HepG2 (cell line): Measurements from ENCODE around the gene FIBCD1. TPM values are rescaled to one million over a fixed set of nuclear protein-coding genes. Genes with fewer than 3 reads are reported as not detected.

Experiments used
- BORCS8-MEF2B ChIP-seq: sonication (generic); formaldehyde crosslinking; IDR thresholded peaks from 2 replicates; pipeline ENCODE4 v1.8.0; 2022; ENCODE audit warnings: mild to moderate bottlenecking, missing genetic modification reagents
- CEBPB ChIP-seq: IDR thresholded peaks from 2 replicates; pipeline ENCODE4 v1.6.1; 2011; ENCODE audit warnings: low read depth, low read length, improper control_type of control experiment, borderline replicate concordance
- HDAC2 ChIP-seq: sonication (generic); formaldehyde crosslinking; IDR thresholded peaks from 2 replicates; pipeline ENCODE4 v1.4.0; 2020; ENCODE audit warnings: missing genetic modification reagents
- MED13 ChIP-seq: sonication (generic); formaldehyde crosslinking; IDR thresholded peaks from 2 replicates; pipeline ENCODE4 v1.5.0; 2020; ENCODE audit warnings: missing genetic modification reagents
- PATZ1 ChIP-seq: sonication (generic); formaldehyde crosslinking; IDR thresholded peaks from 2 replicates; pipeline ENCODE4 v1.4.0; 2020; ENCODE audit warnings: missing genetic modification reagents
- PAXIP1 ChIP-seq: sonication (generic); formaldehyde crosslinking; conservative IDR thresholded peaks from 2 replicates; pipeline ENCODE4 v1.4.0; 2020; ENCODE audit warnings: mild to moderate bottlenecking, missing genetic modification reagents, moderate library complexity
- SAP130 ChIP-seq: IDR thresholded peaks from 2 replicates; pipeline ENCODE4 v1.6.1; 2016; ENCODE audit warnings: low read depth
- USF2 ChIP-seq, 2 experiments: sonication (generic) in 1 of 2; formaldehyde crosslinking in 1 of 2; IDR thresholded peaks; 2 replicates each; pipeline versions ENCODE4 v1.5.1 to v1.6.1; 2011 to 2020; ENCODE audit warnings: borderline replicate concordance in 1 of 2, low read depth in 1 of 2, low read length in 1 of 2, mild to moderate bottlenecking in 1 of 2, missing genetic modification reagents in 1 of 2, moderate library complexity in 1 of 2
- ZNF431 ChIP-seq: sonication (generic); formaldehyde crosslinking; IDR thresholded peaks from 2 replicates; pipeline ENCODE4 v1.9.0; 2022; ENCODE audit warnings: missing genetic modification reagents, low read depth, mild to moderate bottlenecking, borderline replicate concordance
- ZNF687 ChIP-seq: sonication (generic); formaldehyde crosslinking; IDR thresholded peaks from 2 replicates; pipeline ENCODE4 v1.5.1; 2020; ENCODE audit warnings: mild to moderate bottlenecking, missing genetic modification reagents, moderate library complexity
- ZNF800 ChIP-seq: sonication (generic); formaldehyde crosslinking; IDR thresholded peaks from 2 replicates; pipeline ENCODE4 v1.4.0; 2020; ENCODE audit warnings: missing genetic modification reagents
- ZNF883 ChIP-seq: sonication (generic); formaldehyde crosslinking; IDR thresholded peaks from 2 replicates; pipeline ENCODE4 v1.5.1; 2020; ENCODE audit warnings: mild to moderate bottlenecking, missing genetic modification reagents; ENCODE audit errors: not compliant biosample characterization
- polyA plus RNA-seq, 8 experiments: library from polyadenylated mRNA; depleted of rRNA in 3 of 8; stranded (reverse) in 7 of 8; unstranded in 1 of 8; fragments of >200 nt; fragmentation: Illumina TruSeq in 4 of 8; extraction: Trizol in 4 of 8; gene quantifications; 2 replicates each; pipeline versions ENCODE4 v1.2.1 to v1.2.3, GENCODE V29; 2011 to 2016; ENCODE audit warnings: low read depth in 4 of 8, missing spikeins in 1 of 8, mixed read lengths in 1 of 8; ENCODE audit not compliant: insufficient read depth in 1 of 8
- total RNA-seq, 5 experiments: library from RNA; depleted of rRNA; stranded (reverse); fragments of >200 nt; fragmentation: Illumina TruSeq; extraction: Trizol; gene quantifications; 2 replicates each; pipeline ENCODE4 v1.2.3, GENCODE V29; 2016; ENCODE audit warnings: low read depth in 1 of 5

The FIBCD1 gene
- total and polyA plus RNA-seq, 2 of the 13 experiments (the other 11 are each of a cell fraction or from before 2014, with no cell fraction given) = 0.55 to 0.89 TPM

GRCh38 chr9:130936285-130937117 lies 2.5 kb downstream of the FIBCD1 start (continued):
- no peak for TF ChIP-seq USF2 (IDR thresholded peaks at IDR 0.05; ENCODE audit: low read depth, low read length)
- 0 out of 2 replicates have a peak, but pooled peaks have one; percentile 18 for TF ChIP-seq USF2 (CRISPR knock-in tag; IDR thresholded peaks at IDR 0.05; ENCODE audit: borderline replicate concordance)
- TF ChIP-seq ZNF800 (CRISPR knock-in tag) = peak; percentile 36
- peak; percentile 26; the same call in 1 of the 2 replicates for TF ChIP-seq SAP130
- no peak for TF ChIP-seq PAXIP1 (CRISPR knock-in tag)
- peak; percentile 31; the same call in 1 of the 2 replicates for TF ChIP-seq ZNF687 (CRISPR knock-in tag)
- no peak for TF ChIP-seq ZNF883
- TF ChIP-seq BORCS8-MEF2B (CRISPR knock-in tag) = 0 out of 2 replicates have a peak, but pooled peaks have one; percentile 27
- peak; percentile 11; the same call in 1 of the 2 replicates for TF ChIP-seq CEBPB
- TF ChIP-seq PATZ1 = peak; percentile 85
- no peak for TF ChIP-seq ZNF431 (CRISPR knock-in tag)
- TF ChIP-seq MED13 (CRISPR knock-in tag) = no peak
- TF ChIP-seq HDAC2 = peak; percentile 4; the same call in 1 of the 2 replicates
